HG02981 (cell line): Measurements from ENCODE around the gene MAPK8IP1.
A peak's percentile ranks its signal among the peaks of the same experiment; 100 is the strongest.
"Not testable (repeated sequence)": the region's sequence is repeated elsewhere in the genome, so short reads cannot be mapped to it uniquely, and the experiment has no call there.

Experiments used
- ATAC-seq: cut with Tn5 transposase; IDR thresholded peaks from one replicate; pipeline ENCODE4 v1.9.1; 2021; ENCODE audit warnings: mild to moderate bottlenecking, moderate library complexity; ENCODE audit not compliant: unreplicated experiment

MAPK8IP1 gene

DNA sequence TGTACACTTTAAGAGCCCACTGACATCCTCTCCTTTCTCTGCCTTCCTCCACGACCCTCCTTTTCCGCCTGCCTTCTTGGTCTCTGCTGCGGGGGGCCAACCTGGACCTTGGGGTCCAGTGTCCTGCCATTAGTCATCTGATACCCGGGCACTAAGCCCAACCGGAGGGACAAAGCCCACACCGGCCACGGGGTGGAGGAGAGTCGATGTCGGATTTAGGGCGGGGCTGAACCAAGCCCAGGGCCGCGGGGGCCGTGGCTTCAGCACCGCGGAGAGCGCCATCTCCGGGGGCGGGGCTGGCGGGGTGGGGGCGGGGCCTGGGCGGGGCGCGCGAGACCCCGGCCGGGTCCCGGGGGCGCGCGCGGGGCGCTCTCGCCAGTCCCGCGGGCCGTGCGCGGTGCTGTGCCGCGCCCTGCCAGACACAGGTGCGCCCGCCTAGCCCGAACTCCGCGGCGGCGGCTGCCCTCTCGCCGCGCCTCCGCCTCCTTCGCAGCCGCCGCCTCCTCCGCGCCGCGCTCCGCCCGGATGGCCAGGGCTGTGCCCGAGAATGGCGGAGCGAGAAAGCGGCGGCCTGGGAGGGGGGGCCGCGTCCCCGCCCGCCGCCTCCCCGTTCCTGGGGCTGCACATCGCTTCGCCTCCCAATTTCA is at the start of gene MAPK8IP1:
Gene MAPK8IP1, plus strand, starts transcription at position 378 of the 647 bp plus-strand sequence. Its CDS starts 170 bp downstream, at position 548.
- ATAC-seq = peak; percentile 58

DNA sequence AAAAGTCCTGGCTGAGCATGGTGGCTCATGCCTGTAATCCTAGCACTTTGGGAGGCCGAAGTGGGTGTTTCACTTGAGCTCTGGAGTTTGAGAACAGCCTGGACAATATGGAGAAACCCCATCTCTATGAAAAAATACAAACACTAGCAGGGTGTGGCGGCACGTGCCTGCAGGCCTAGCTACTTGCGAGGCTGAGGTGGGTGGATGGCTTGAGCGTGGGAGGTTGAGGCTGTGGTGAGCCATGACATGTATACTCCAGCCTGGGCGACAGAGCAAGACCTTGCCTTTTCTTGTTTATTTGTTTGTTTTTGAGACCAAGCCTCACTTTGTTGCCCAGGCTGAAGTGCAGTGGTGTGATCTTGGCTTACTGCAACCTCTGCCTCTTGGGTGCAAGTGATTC is 46.2 kb upstream of the MAPK8IP1 start:
- ATAC-seq = no peak

DNA sequence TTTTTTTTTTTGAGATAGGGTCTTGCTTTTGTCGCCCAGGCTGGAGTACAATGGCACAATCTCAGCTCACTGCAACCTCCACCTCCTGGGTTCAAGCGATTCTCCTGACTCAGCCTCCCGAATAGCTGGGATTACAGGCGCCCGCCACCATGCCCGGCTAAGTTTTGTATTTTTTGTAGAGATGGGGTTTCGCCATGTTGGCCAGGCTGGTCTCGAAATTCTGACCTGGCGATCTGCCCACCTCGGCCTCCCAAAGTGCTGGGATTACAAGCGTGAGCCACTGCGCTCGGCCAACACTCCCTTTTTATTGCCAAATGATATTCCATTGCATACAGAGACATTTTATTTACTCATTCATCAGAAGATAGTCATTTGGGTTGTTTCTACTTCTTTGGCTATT is 45.2 kb upstream of the MAPK8IP1 start:
- not testable (repeated sequence) for ATAC-seq

DNA sequence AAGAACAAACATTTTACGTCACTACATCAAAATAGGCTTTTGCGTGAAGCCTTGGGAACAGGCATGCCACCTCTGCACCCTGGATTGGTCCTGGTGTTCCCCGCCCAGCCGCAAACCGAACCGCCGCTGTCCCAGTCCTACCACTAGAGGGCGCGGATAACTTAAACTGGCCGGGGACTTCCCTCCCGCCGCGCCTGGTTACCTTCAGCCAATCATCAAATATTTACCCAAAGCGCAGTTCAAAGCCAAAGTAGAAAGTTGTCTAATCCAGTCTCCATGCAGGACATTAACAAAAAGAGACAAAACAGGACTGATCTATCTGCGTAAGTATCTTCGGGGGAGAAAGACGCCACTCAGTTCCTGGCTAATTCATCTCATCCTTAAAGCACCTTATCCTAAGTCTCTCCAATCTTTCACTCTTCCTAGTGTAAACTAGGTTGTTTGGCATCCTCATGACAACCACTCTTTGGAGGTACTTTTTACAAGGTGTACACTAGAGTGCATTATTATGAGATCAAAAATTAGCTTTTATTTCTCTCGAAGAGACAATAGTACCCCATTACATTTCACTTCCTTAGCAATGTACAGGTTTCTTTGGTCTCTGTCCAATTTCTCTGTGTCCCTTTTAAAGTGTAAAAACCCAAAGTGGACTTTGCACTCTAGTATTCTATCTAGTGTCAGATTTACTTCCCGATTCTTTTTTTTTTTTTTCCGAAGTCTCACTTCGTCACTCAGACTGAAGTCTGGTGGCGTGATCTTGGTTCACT is 42.1 kb upstream of the MAPK8IP1 start:
- ATAC-seq = peak; percentile 19

DNA sequence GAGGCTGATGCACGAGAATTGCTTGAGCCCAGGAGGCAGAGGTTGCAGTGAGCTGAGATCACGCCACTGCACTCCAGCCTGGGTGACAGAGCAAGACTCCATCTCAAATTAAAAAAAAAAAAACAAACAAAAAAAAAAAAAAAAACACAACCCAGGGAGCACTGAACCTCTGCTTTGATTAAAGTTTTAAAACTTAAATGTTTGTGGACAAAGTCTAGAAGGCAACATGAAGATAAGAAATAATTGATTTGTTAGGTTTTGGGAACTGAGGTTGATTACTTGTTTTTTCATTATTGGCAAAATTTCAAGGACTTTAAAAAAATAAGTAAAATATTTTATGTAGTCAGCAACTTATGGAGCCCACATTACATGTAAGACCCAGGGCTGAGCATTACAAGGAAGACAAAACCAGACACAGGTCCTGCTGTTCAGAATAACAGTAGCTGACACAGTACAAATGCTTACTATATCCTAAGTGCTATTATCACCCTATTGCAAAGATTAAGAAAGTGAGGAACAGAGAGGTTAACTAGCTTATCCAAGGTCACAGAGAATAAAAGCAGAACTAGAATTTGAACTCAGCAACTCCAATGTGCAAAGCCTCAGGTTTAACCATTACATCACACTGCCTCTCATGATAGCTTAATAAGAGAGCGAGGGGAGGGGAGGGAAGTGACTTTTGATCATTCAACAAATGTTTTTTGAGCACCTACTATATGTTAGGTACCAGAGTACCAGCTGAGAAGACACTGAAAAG is 40.5 kb upstream of the MAPK8IP1 start:
- no peak for ATAC-seq

DNA sequence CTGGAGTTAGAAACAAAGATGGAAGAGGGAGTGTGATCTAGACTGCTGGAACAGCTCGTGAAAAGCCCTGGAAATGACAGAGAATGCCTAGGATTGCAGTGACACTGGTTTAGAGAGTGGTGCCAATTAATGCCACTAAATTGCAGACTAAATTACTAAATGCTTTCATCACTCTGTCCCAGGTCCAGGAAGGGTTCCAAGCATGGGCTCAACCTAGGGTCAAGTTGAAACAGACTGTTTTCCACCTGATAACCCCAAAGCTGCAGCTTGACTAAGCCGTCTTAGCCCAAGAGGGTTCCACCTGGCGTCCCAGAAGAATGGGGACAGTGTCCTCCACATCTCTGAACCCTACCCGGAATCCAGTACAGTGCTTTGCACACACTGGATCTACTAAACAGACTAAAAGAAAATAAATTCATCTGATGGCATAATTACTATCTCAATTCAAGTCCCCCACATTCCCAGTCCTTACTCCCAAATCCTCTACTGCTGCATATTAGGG is 39.2 kb upstream of the MAPK8IP1 start:
- no peak for ATAC-seq

DNA sequence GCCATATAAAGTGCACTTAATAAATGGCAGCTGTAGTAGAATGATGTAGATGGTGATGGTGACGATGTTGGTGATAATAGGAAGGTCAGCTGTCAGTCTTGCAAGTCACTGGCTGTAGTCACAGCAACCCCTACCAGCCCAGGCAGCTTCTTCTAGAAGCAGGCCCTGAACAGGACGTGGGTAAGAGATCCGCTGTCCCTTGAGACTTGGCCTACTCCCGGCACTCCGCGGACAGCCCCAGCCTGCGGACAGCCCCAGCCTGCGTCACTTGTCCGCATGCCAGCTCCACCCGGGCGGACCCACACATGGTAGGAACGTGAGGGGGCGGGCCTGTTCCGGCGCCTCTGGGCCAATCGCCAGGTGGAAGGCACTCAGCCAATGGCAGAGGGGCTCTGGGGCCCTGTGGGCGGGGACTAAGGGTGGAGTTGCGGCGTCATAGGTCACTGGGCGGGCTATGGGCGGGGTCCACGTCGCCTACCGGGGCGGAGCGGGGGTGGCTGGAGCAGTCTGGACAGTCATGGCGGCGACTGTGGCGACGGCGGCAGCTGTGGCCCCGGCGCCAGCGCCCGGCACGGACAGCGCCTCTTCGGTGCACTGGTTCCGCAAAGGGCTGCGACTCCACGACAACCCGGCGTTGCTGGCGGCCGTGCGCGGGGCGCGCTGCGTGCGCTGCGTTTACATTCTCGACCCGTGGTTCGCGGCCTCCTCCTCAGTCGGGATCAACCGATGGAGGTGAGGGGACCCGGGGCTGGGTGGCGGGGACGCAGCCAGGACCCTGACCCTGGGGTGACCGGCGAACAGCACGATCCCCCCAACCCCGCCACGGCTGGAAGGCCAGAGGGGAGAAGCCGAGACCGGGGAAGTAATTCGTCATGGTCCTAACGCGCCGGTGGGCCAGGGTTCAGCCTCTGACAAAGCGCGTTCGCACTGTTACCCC is 38.2 kb upstream of the MAPK8IP1 start, which contains the start of gene CRY2:
Gene CRY2, plus strand, starts transcription at position 502 of the 937 bp plus-strand sequence. Its CDS starts 16 bp downstream, at position 518.
- peak; percentile 86 for ATAC-seq

DNA sequence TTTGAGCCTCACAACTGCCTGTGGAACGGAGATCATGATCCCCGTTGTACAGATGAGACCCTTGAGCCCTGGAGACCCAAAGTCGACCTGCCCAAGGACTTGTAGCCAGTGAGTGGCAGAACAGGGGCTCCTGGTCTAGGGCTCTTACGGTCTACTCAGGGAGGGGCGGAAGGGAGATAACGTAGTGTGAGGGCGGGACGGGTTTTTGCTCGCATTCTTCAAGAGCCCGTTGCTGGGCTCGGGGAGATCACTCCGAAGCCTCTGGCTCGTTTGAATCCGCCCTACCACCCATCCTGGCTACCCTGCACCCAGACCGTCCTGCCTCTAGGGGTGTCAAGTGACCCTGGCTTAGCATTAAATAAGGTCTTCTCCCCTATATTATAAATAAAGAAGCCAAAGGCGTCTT is 37.5 kb upstream of the MAPK8IP1 start:
- no peak for ATAC-seq

DNA sequence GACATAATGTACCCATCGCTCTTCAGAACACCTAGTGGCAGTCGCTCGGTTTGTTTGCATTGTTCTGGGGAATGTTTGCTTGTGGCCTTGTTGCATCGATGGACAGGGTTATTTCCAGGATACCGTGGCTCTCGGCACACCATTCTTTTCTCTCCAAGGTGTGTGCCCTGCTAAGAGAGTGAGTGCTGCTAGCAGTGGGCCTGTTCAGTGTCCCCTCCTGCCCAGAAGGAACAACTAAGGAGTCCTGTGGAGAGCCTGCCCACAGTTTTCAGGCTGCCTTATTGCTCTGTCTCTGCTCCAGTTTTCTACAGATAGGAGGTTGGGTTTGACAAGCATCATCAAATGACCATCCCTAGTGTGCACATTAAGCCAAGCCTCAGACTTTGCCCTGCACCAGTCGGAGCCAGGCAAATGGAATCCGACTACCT is 36.8 kb upstream of the MAPK8IP1 start:
- no peak for ATAC-seq

DNA sequence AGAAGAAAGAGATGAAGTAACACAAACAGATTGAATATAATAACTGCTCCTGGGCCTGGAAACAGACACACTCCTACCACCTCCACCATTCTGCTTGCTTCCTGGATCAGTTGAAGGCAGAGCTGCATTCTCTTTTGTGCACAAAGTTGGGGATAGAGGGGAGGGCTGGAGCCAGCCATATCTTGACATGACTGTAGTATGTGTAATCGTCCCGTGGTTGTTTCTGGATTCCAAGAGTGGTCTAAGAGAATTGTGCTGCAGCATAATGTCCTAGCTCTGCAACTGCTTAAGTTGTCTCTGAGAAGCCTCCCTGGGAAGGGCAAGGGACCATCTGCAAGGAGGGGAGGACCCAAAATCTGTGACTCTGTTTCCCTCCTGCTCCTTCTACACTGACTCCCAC is 35.0 kb upstream of the MAPK8IP1 start:
- ATAC-seq = no peak

DNA sequence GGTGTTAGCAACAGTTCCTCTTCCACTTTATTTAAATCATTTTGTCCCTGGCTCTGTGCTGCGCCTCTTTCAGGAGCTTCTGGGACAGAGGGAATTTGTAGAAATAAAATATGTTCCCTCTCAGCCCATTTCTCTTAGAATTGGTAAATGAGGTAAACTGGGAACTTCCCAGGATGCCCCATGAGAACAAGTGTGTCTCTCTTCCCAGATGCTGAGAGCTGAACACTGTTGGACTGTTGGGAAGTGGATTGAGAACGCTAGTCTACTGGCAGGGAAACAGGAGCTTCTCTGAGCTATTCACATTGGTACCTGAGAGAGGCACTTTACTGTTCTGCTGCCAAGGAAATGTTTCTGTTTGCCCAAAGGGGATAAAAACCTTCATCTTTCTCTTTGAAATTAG is 34.2 kb upstream of the MAPK8IP1 start:
- no peak for ATAC-seq

DNA sequence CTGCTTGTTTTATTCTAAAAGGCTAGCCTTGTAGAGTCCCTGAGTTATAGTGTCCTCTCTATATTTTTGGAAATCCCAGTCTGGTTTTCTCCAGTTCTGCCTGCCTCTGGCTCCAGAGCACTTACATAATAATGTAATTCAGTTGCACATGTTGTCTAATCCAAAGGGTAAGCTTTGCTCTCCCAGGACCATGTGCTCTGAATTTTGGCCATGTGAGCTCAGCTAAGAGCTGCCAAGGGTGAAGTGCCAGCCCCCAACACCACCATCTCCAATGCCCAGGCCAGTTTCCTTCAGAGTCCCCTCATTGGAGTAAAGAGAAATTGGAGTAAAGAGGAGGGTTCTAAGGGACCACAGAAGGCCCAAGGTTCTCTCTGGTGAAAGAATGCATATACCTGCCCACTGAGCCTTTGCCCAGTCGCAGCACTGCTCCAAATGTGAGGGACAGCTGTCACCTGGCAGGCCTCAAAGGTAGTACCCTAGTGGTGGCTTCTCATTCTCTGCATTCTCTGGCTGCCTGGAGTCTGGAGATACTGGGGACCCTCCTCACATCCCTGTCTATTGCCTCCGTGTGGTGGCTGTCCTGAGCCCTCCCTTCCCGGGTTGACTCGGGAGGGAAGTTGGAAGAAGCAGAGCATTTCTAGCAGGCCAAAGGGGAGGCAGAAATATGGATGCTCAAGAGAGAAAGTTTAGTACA is 33.3 kb upstream of the MAPK8IP1 start:
- ATAC-seq = no peak

DNA sequence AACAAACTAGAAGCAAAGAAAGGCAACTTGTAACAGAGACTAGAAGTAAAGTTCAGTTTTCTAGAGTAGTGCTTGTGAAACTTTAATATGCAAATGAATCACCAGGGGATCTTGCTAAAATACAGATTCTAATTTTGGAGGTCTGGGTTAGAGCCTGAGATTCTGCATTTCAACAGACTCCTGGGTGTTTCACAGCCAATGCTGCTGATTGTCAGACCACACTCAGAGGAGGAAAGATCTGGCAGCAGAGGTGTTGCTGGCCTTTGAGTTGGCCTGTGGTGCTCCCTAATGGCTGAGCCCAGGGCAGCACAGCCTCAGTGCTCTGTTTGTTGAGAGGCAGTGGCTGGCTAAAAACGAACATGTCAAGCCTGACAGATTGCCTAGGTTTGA is 32.7 kb upstream of the MAPK8IP1 start:
- ATAC-seq = no peak

DNA sequence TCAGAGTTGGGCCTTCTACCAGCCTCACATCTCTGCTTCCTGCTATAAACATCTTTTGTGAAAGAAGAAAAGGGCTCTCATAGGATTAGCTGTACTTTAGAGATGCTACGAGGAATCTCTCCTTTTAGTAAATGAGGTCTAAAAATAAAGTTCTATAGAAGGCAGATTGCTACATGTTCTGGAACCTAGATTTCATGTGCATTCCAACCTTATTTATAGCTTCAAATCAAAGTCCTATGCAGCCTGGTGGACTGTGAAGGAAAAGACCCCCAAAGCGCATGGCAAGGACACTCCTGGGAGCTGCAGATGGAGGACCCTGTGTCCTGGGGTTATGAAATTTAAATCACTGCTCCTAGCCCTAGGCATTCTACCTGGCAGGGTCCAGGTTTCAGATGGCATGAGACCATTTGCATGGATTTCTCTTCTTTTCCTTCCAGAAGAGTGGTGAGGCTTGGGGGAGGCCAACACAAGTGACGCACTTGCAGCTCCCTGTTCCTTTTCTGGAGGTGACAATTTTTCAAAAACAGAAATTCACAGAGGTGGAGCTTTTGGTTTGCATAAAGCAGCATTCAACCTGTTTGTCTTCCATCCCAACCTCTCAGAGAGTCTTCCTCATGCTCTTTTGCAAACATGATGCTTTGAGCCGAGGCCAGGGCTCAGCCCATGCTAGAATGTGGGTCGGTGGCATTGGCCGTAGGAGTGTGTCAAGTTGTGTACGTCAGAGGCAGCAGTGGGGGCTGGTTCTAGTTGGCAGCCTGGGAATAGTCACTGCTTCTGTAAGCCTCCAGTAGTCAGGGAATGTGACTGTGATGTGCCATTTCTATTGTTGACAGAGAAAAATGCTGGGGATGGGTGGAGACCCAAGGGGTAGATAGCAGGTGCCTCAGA is 31.9 kb upstream of the MAPK8IP1 start:
- ATAC-seq = no peak

DNA sequence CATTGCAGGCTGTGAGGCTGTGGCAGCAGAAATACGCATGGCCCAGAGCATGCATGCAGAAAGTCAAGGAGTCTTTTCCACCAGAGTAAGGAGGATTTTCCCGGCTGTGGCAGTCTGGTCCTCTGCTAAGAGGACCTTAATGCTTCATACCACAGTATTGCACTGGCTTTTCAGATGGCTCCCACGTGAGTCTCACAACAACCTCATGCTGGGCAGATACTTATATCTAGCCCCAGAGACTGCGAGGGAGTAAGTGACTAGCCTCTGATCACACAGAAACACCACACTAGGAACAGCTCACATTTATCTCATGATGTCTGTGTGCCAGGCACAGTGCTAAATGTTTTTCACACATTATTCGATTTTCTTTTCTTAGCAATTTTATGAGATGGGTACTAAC is 30.1 kb upstream of the MAPK8IP1 start:
- ATAC-seq = no peak

DNA sequence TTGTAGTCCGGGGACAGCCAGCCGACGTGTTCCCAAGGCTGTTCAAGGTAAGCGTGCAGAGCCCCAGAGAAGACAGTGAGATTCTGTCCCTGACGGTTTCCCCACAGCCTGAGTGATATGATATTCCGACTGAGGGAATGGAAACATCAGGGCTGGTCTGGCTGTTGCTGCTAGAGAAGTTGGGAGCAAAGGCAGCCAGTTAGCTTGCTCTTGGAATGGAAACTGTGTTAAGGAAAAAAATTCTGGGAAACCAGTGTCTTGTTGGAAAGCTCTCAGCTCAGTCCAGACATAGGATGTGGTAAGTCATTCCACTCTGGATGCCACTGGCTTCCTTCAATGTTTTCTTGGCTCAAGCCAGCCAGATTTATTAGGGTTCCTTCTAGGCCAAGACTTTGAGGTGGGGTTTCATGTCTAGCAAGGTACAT is 29.4 kb upstream of the MAPK8IP1 start:
- ATAC-seq = no peak

DNA sequence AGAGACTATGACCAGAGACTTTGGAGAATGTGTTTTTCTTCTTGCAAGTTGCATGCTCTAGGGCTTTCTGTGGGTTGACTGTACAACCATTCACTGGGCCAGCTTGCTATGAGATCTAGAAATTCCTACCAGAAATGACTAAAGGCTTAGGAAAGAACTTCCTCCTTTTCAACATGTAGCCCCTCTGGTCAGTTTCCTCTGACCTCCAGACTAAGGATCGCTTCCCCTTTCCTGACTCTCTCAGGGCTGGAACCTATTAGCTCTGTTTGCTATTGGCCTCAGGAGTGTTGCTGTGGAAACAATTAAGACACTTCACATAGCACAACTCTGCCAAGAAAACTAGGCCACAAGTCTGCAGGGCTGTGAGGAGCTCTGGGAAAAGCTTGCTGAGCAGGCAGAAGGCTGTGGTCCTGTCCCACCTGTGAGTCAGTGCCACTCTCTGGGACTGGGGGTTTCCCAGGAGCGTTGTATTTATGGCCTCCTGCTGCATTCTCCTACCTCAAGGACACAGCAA is 27.4 kb upstream of the MAPK8IP1 start:
- no peak for ATAC-seq

DNA sequence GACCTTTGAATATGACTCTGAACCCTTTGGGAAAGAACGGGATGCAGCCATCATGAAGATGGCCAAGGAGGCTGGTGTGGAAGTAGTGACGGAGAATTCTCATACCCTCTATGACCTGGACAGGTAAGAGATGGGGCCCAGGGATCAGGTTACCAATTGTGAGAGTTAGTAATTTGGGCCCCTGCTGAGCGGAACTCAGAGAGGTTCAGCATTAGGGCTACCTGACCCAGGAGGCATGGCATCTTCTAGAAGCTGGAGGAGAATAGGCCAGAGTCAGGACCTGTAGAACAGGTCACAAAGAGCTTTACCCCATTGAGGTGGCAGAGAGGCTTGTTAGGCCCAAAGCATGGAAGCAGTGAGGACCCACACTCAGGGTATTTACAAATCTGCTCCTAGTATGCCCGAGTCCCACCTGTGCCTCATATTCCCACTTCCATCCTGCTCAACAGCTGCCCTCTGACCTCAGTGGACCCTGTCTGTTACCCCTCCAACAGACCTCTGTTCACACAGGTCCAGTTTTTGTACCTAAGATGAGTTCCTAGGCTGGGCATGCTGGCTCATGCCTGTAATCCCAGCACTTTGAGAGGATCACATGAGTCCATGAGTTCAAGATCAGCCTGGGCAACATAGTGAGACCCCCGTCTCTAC is 26.6 kb upstream of the MAPK8IP1 start:
- ATAC-seq = no peak
